ENCODE results near the gene DBN1. TPM values are rescaled to one million over a fixed set of nuclear protein-coding genes. Genes with fewer than 3 reads are reported as not detected.

The DBN1 gene
- total and polyA plus RNA-seq, 2 of the 8 experiments (the other 6 are each of a cell fraction or from before 2014, with no cell fraction given) = 168 to 333 TPM

DNA sequence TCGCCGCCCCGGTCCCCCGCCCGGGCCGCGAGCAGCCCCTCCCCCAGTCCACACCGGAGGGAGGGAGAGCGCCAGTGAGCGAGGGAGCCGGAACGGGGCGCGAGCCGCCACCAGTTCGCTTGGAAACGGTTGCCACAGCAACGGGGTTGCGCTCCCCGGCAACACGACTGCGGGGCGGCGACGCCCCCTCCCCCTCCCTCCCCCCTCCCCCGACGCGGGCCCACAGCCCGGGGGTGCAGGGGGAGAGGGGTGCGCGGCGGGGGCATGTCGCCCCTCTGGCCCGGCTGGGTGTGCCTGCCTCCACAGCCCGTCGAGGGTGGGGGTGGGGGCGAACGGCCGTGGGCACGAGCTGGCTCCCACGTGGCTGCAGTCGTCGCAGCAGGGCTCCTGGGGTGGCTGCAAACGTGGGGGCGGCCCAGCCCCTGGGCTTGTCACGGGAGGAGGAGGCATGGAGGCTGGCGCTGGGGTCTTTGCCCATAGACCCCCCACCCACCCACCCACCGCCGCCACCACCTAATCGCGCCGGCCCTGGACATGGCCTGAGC is 26.3 kb downstream of the DBN1 start:
- Histone ChIP-seq H3K4me3 (ENCODE audit: extremely low read depth in 1 of 4, insufficient read depth in 2 of 4, low read depth in 3 of 4, low read length in 4 of 4) (peak overlapping the region; percentile 46 to 74 (median 64)), H3K23me2 (ENCODE audit: low read depth, low read length) (peaks cover 9% of the 10 kb centered on the region), H3K9me3 (ENCODE audit: insufficient read depth in 2 of 2, low read depth in 1 of 2, low read length in 1 of 2) (no peaks in the 10 kb centered on the region), H3K18ac (ENCODE audit: extremely low read depth, low read length) (peak overlapping the region; percentile 93), H3K4me1 (replicated peaks in 1 of 4; ENCODE audit: control insufficient read depth in 3 of 4, insufficient read depth in 4 of 4, low read length in 3 of 4) (peaks cover 0 to 30% (median 15%) of the 10 kb centered on the region in 4 experiments; a peak in 6 of 7 replicates), H2BK12ac (ENCODE audit: low read depth, low read length) (peak overlapping the region; percentile 20; the same call in 1 of the 2 replicates), H4K8ac (ENCODE audit: extremely low read depth, insufficient read depth, low read length) (peak overlapping the region; percentile 87), H2BK20ac (ENCODE audit: low read length) (no peak overlapping the region), H3K79me1 (ENCODE audit: low read depth, low read length) (no peaks in the 10 kb centered on the region; the same call in none of the 2 replicates), H3K4ac (replicated peaks; ENCODE audit: insufficient read length, low read depth, low read length) (peak overlapping the region; percentile 44), H3K27ac (ENCODE audit: low read depth, low read length) (0 out of 2 replicates have a peak overlapping the region, but pooled peaks have one; percentile 54), H2BK15ac (ENCODE audit: low read length) (no peak overlapping the region), H2BK5ac (ENCODE audit: low read depth, low read length) (peak overlapping the region; percentile 68; the same call in 1 of the 2 replicates), H3K4me2 (ENCODE audit: insufficient read depth in 1 of 2, low read depth in 2 of 2, low read length in 2 of 2) (peak overlapping the region; percentile 89 to 93), H4K91ac (replicated peaks; ENCODE audit: insufficient read length, low read length) (peak overlapping the region; percentile 57), H2BK120ac (replicated peaks; ENCODE audit: low read depth, low read length) (no peak overlapping the region), H2AK5ac (ENCODE audit: low read depth, low read length) (no peak overlapping the region), H3K36me3 (ENCODE audit: control insufficient read depth in 2 of 4, insufficient read depth in 4 of 4, low read length in 3 of 4) (peaks cover 0 to 2% (median 0%) of the 10 kb centered on the region in 4 experiments; a peak in 1 of 8 replicates), H3K79me2 (ENCODE audit: control insufficient read depth in 1 of 2, insufficient read depth in 2 of 2, low read length in 2 of 2) (no peaks in the 10 kb centered on the region), H4K5ac (ENCODE audit: insufficient read length, low read depth, low read length) (peak overlapping the region; percentile 93), H3K14ac (ENCODE audit: insufficient read length) (no peak overlapping the region), H2AFZ (ENCODE audit: low read length) (no peak overlapping the region), H3K23ac (ENCODE audit: insufficient read length) (no peak overlapping the region), H3K56ac (replicated peaks; ENCODE audit: insufficient read length, low read depth, low read length) (no peak overlapping the region), H3K9ac (replicated peaks in 1 of 4; ENCODE audit: extremely low read depth in 1 of 4, low read depth in 3 of 4, low read length in 3 of 4) (peak overlapping the region in 2 of 4 experiments; percentile 74 to 76; a peak in 2 of 7 replicates), H3K27me3 (replicated peaks in 1 of 4; ENCODE audit: control insufficient read depth in 3 of 4, extremely low read depth in 1 of 4, insufficient read depth in 3 of 4, low read length in 3 of 4) (peaks cover 0 to 18% (median 5%) of the 10 kb centered on the region in 4 experiments; a peak in 5 of 7 replicates), H4K20me1 (replicated peaks in 1 of 2; ENCODE audit: control insufficient read depth in 1 of 2, insufficient read depth in 2 of 2, low read length in 2 of 2) (peaks cover 0 to 7% of the 10 kb centered on the region in 2 experiments)
- FAIRE-seq = no peak
- 0% methylated on average over 1 of the region's 52 CpGs; no CpG with 5 or more reads in 1 of the 2 experiments for WGBS, 2 experiments (ENCODE audit: extremely low coverage in 1 of 2, insufficient coverage in 1 of 2, insufficient read length in 1 of 2, insufficient replicate concordance in 2 of 2, low coverage in 1 of 2, low lambda C conversion rate in 2 of 2, missing lambda C conversion rate in 1 of 2)
- CTCF ChIA-PET (ENCODE audit: partially characterized antibody) = interaction anchor here (0.8 to 23.6 kb wide), 13 partner anchors 10 to 139 kb away, joined by 3 to 430 read pairs (median 8); partner anchors contain the start of genes F12, PDLIM7, PFN3 and SLC34A1
- POLR2A ChIA-PET (ENCODE audit: partially characterized antibody) = interaction anchor here (0.7 to 67.5 kb wide), 16 partner anchors 22 to 136 kb away, joined by 3 to 3349 read pairs (median 4); partner anchors contain the start of genes DBN1, DOK3, GRK6 and MXD3
- DNase-seq (ENCODE audit: low read depth in 1 of 2, low spot score in 2 of 2) = peak in 1 of 2 experiments; percentile 82
- no peak for TF ChIP-seq CHD1 (IDR thresholded peaks at IDR 0.05; ENCODE audit: low read depth, low read length)
- TF ChIP-seq SIN3A (conservative IDR thresholded peaks at IDR 0.05 in 1 of 2, IDR thresholded peaks at IDR 0.05 in 1 of 2; ENCODE audit: low read depth in 1 of 2, low read length in 2 of 2) = no peak
- TF ChIP-seq SIRT6 (IDR thresholded peaks at IDR 0.05; ENCODE audit: low read length) = no peak
- TF ChIP-seq POLR2AphosphoS5 (IDR thresholded peaks at IDR 0.05; ENCODE audit: low read depth, low read length) = 0 out of 2 replicates have a peak, but pooled peaks have one; percentile 64
- TF ChIP-seq KDM4A (IDR thresholded peaks at IDR 0.05; ENCODE audit: low read depth, low read length, severe bottlenecking) = peak; percentile 37
- TF ChIP-seq TEAD4 (IDR thresholded peaks at IDR 0.05; ENCODE audit: low read depth, low read length) = no peak
- TF ChIP-seq EGR1 (IDR thresholded peaks at IDR 0.05; ENCODE audit: borderline replicate concordance, low read depth, low read length) = peak; percentile 15; the same call in 1 of the 2 replicates
- TF ChIP-seq ASH2L (IDR thresholded peaks at IDR 0.05; ENCODE audit: low read length) = no peak
- no peak for TF ChIP-seq NRF1 (IDR thresholded peaks at IDR 0.05; ENCODE audit: low read depth, low read length)
- TF ChIP-seq SRF (IDR thresholded peaks at IDR 0.05; ENCODE audit: low read depth, low read length) = no peak
- no peak for TF ChIP-seq HDAC6 (IDR thresholded peaks at IDR 0.05; ENCODE audit: low read depth, low read length)
- TF ChIP-seq HDAC2 (IDR thresholded peaks at IDR 0.05; ENCODE audit: borderline replicate concordance in 1 of 2, low read depth in 2 of 2, low read length in 2 of 2) = 0 out of 4 replicates have a peak, but pooled peaks of 1 of the 2 experiments have one; percentile 5
